Astrocyte (in vitro differentiated cells and primary cell): Measurements from ENCODE around the gene MAPK11.

Experiments
- EZH2 ChIP-seq: IDR thresholded peaks from 2 replicates; pipeline ENCODE4 v1.6.1; 2012; ENCODE audit warnings: mild to moderate bottlenecking, low read length, inconsistent platforms; ENCODE audit not compliant: insufficient read depth
- TF ChIP-seq, protein P1 (sequence below): IDR thresholded peaks from 2 replicates; pipeline ENCODE4 v1.5.1; 2011; ENCODE audit warnings: low read depth, mild to moderate bottlenecking, inconsistent platforms, low read length, moderate library complexity; ENCODE audit not compliant: insufficient read depth

DNA sequence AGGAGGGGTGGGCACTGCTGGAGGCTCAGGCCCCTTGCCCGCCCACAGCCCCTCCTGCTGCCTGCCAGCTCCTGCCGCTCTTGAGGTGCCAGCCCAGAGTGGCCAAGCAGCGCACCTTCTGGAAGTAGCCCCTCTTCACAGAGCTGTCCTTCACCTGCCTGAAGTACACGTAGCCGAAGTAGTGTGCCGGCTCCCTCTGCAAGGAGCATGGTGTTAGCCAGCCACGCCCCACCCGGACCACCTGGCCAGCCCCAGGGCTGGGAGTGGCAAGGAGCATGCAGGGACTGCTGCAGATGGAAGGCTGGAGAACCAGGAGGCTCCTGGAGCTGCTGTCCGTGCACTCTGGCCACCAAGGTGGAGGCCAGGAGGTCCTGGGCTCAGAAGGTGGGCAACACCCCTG, 47.0 kb upstream of the MAPK11 start:
- TF ChIP-seq, protein P1, sequence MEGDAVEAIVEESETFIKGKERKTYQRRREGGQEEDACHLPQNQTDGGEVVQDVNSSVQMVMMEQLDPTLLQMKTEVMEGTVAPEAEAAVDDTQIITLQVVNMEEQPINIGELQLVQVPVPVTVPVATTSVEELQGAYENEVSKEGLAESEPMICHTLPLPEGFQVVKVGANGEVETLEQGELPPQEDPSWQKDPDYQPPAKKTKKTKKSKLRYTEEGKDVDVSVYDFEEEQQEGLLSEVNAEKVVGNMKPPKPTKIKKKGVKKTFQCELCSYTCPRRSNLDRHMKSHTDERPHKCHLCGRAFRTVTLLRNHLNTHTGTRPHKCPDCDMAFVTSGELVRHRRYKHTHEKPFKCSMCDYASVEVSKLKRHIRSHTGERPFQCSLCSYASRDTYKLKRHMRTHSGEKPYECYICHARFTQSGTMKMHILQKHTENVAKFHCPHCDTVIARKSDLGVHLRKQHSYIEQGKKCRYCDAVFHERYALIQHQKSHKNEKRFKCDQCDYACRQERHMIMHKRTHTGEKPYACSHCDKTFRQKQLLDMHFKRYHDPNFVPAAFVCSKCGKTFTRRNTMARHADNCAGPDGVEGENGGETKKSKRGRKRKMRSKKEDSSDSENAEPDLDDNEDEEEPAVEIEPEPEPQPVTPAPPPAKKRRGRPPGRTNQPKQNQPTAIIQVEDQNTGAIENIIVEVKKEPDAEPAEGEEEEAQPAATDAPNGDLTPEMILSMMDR = no peak
- TF ChIP-seq EZH2 = no peak
